ENCODE data around the gene FOXD2.

The FOXD2 gene
- total RNA-seq, result 0.10 to 1.7 (median 0.47) reads per million in 17 experiments

- peak; percentile 90 to 96 (median 94) for DNase-seq
Observed at GRCh38 chr1:47437447-47438164, at the start of gene FOXD2. Gene FOXD2 (plus strand): TSS chr1:47438044. CDS start chr1:47438136, 92 bp downstream.

DNA sequence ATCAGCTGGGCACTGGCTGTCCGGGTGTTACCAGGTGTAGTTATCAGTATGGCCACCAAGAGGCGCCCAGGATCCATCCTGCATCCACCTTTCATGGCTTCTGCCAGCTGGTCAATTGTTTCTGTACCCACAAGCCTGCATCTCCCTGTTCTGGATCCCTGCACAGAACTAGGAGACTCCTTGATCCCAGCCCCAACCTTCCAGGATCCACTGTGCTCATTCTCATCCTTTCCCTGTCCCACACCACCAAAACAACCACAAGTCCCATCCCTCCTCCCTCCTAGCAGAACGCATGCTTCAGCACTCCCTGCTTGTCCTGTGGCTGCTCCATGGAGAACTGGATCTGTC is 49.0 kb upstream of the FOXD2 start:
- peak; percentile 69 to 84 (median 79) for DNase-seq

DNA sequence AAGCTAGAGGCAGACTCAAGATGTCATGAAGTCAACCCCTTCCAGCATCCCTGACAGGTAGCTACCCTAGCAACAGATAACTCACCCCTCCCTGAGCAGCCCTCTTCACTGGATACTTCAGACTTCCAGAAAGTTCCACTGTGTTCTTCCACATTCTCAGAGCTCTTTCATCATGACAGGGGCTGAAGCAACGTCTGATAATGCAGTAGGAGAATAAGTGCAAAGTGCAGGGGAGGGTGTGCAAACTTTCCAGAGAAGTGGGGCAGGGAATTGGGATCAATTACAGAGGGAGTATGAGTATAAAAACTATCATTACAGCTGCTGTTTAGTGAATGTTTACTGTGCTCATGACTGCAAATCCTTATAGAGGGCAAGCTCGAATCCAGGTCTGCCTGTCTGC is 48.1 kb upstream of the FOXD2 start:
- no peak for DNase-seq

DNA sequence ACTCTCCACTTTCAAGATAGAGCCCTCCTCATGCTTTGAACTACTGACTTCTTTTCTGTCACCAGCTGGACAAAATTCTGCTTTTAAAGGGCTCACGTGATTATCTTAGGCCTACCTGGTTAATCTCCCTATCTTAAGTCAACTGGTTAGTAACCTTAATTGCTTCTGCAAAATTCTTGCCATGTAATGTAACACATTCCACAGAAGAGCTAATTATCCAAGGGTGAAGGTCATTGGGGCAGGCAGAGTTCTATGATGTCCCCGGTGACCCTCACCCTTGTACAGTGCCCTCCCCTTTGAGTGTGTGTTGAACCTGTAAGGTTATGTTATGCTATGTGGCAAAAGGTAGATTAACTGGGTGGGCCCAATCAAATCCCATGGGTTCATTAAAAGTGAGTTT is 47.0 kb upstream of the FOXD2 start:
- DNase-seq, result no peak

DNA sequence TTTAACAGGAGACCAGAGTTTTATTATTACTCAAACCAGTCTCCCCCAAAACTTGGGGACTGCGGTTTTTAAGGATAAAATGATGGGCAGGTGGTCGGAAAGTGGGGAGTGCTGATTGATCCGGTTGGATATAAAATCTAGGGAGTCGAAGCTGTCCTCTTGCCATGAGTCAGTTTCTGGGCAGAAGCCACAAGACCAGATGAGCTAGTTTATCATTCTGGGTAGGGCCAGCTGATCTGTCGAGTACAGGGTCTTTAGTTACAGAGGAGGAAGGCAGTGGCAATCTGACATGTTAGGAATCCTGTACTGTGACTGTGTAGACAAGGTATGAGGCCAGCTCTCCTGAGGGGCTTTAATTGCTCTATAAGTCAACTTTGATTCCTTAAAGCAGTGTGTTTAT is 44.7 kb upstream of the FOXD2 start:
- no peak for DNase-seq

DNA sequence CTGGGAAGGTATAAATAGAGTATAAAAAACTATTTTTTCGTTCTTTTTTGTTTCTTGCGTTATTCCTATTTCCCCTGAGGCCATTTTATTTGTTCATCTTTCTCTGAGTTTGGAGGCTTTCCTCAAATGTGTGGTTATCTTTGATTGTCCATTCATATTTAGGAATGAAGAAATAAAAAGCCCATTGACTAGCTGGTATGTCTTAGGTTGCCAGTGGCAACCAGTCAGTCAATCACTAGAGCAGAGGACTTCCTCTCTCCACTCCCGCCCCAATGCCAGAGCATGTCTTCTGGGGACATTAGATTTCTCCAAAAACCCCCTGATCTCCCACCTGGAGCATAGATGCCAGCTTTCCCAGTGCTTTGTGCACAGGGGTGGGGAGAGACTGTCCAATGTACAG is 42.4 kb upstream of the FOXD2 start:
- DNase-seq, result no peak

DNA sequence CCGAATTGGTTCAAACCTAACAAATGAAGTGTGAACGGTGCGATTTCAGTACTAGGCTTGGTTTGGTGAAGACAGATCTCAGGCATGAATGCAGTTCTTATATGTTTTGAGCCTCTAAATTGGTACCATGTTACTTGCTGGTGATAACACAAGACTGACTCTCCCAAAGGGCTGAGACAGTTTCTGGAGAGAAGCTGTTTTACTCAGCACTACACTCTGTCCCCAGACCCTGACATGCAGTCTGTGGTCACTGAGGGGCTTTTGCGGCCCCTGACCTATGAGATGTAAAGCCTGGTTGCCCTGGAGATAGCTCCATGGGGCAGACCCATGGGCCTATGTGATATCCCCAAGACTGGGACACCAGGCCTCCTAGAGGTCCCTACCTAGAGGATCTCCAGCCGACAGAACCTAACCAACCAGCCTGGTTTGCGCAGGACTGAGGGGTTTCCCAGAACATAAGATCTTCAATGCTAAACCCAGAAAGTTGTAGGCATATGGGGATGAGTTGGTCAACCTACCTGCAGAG is 41.1 kb upstream of the FOXD2 start:
- no peak for DNase-seq

DNA sequence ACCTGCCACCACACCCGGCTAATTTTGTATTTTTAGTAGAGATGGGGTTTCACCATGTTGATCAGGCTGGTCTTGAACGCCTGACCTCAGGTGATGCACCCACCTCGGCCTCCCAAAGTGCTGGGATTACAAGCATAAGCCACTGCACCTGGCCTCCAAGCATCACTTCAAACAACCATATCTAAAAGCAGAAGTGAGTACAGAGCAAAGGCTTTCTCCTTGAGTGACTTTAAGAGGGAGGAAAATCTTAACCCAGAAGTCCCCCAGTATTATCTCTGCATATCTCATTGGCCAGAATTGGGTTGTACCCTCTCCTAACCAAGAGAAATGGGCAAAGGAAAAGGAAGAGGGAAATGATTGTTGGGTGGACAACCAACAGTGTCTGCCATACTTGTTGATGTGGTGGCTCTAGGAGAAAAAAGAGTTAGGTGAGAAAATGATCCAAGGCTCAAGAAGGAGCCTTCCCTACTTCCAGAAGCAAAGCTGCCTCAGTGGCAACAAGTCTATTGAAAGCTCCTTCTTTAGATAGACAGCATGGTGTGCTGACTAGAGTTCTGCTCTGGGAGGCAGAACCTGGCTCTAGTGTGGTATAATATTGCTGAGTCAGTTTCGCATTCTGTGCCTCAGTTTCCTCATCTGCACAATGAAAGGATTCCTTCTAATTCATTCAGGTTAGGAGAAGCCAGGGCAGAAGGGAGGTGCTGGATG is 38.6 kb upstream of the FOXD2 start:
- no peak for DNase-seq

- no peak for DNase-seq
Observed at GRCh38 chr1:47399846-47400155, 38.0 kb upstream of the FOXD2 start.

- DNase-seq, result no peak
Observed at GRCh38 chr1:47401761-47402160, 36.1 kb upstream of the FOXD2 start.

DNA sequence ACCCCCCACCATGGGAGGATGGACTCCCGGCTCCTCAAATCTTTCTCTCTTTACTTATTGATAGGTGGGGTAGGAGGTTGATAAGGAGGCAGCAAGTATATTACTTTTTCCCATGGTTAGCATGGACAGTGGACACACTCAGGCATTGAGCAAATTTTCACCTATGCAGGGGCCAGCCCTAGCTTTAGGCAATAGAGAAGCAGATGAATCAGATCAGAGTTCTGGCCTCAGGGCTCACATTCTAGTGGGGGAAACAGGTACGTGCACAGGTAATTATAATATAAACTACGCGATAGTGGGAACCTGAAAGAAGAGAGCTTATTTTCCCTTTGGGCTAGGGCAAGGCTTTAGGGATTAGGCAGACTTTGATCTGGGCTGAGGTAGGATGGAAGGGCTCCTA is 35.3 kb upstream of the FOXD2 start:
- DNase-seq, result no peak

DNA sequence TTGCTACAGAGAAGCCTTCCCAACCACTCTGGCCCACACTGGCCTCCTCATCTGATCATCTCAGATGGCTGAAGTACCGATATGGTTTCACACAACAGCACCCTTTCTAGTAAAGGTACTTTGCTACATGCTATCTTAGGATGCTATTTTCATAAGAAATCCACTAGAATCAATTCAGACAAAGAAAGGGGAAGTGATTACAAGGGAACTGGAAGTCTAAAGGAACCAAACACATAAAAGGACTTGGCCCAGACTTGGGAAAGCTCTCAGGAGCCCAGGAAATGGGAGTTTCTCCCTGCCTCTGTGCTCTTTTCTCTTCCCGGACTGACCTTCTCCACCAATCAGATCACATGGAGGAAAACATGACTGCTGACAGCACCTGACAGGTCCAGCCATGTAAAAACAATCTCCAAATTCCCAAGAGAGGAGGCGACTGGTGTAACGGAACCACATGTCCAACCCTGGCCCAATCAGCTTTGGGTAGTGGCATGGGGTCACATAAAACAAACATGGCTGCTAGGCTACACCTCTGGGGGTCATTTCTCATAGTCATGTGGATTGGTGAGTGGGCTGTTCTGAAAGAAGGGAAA is 34.4 kb upstream of the FOXD2 start:
- no peak for DNase-seq

DNA sequence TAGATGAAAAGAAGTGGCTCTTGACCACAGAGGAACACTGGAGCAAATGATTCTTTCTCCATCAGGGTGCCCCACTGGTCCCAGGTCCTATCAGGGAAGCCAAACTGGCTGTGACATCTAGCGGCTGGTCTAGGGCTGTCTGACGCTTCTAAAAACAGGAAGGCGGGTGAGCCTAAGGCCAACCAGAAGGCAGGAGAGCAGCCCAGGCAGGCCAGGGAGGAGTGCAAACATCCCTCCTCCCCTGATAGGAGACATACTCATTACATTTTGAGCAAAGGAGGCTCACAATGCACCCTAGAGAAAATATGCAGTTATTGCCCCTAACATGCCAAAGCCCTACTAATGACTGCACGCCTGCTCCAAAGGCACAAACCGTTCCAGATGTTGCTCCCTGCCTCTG is 32.1 kb upstream of the FOXD2 start:
- peak; percentile 26 to 38 (median 26) for DNase-seq

DNA sequence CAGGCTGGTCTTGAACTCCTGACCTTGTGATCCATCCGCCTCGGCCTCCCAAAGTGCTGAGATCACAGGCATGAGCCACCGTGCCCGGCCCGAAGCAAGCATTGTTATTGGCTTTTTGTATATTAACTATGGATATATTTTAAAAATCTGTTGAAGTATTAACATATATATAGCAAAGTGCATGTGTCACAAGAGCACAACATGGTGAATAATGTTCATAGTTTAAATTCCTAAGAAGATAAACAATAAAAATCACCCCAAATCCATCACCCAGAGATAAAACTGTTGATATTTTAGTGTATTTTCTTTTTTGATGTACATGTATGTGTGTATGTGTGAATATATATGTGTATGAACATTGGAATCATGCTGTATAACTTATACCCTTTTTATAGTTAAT is 30.9 kb upstream of the FOXD2 start:
- no peak for DNase-seq

GRCh38 chr1:47407481-47407880 is 30.4 kb upstream of the FOXD2 start:
- no peak for DNase-seq

- DNase-seq, result no peak
Observed at GRCh38 chr1:47409311-47410067, 28.4 kb upstream of the FOXD2 start.

DNA sequence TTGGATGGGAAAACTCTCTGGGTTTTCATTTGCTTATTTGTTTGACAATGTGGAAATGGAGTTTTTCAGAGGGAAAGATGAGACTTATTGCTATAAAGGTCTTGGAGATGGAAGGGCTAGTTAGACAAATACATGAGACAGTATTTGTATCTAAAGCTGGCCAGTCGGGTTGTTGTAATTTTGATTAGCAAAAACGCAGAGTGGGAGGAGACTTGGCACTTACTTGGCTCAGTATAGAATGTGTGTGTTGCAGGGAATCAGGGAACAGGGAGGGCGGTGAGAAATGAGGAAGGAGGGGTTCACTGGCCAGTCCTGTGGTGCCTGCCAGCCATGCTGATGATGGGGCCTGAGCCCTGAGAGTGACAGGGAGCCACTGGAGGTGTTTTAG is 27.8 kb upstream of the FOXD2 start:
- DNase-seq, result peak in 1 of 4 experiments; percentile 32

DNA sequence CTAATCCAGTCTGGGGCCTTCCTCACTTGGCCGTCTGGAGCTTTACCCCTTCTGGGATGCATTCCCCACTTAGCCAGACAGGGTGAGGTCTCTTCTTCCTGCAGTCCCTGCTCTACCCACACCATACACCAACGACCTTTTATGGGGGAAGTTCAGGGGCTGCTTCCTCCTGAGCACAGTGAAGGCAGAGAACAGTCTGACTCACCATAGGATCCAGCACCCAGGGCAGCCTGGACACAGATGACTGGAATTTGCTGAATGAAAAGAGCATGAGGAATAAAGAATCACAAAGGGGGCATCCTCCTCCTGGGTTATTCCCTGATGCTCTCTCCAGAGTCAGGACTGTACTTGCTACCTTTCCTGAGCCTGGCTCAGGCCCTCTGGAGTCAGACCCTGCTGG is 26.4 kb upstream of the FOXD2 start:
- DNase-seq, result peak; percentile 37 to 59 (median 56)

GRCh38 chr1:47412437-47412836 is 25.4 kb upstream of the FOXD2 start:
- no peak for DNase-seq

DNA sequence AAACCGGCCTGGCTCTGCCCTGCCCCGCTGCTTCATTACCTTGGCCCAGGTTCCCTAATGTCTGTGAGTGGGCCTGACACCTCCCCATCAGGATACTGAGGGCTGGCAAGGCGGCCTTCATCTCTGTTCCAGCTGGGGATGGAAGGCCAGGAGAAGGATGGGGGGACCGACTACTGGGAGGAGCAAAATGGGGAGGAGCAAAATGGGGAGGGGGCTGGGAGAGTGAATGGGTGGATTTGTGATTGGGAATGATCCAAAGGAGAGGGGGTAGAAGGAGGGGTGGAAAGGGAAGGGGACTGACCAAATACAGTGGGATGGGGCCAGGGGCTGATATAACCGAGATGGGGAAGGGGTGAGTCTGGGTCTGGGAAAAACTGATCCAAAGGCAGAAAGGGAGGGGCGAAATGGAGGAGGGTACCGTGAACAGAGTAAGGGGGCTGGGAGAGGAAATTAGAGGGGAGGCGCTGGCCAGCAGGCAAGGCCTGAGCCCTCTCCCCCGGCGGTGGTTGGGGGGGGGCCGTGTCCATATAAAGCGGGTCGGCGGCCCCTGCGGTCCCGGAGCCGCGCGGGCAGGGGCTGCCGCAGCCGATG is 22.0 kb upstream of the FOXD2 start, which contains the start of gene FOXE3:
Gene FOXE3 (plus strand): TSS at position 558 of the 591 bp plus-strand sequence. CDS start 31 bp downstream, at position 589.
- DNase-seq, result no peak

DNA sequence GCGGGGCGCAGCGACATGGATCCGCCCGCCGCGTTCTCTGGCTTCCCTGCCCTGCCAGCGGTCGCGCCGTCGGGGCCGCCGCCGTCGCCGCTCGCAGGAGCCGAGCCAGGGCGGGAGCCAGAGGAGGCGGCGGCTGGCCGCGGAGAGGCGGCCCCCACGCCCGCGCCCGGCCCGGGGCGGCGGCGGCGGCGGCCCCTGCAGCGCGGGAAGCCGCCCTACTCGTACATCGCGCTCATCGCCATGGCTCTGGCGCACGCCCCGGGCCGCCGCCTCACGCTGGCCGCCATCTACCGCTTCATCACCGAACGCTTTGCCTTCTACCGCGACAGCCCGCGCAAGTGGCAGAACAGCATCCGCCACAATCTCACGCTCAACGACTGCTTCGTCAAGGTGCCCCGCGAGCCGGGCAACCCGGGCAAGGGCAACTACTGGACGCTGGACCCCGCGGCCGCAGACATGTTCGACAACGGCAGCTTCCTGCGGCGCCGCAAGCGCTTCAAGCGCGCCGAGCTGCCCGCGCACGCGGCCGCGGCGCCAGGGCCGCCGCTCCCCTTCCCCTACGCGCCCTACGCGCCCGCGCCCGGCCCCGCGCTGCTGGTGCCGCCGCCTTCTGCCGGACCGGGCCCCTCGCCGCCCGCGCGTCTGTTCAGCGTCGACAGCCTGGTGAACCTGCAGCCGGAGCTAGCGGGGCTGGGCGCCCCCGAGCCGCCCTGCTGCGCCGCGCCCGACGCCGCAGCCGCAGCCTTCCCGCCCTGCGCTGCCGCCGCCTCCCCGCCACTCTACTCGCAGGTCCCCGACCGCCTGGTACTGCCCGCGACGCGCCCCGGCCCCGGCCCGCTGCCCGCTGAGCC is 21.3 kb upstream of the FOXD2 start:
- peak in 1 of 4 experiments; percentile 31 for DNase-seq
